Measurements from ENCODE around the gene PITX2.

DNA sequence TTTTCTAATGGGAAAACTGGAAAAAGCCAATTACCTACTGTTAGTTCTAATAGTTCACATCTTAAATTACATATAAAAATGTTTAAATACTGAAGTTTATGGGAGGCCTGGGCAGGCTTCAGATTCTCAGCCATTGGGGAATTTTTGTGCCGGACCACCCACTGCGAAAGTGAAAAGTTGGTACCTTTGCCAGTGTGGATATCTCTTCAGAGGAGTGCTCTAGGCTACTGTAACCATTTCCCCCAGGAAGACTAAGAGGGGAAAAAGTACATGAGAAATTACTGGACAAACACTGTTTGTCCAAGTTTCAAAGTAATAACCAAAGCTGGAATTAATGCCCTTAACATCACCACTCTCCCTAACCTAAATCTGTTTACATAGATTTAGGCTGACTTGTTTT is 20.8 kb downstream of the PITX2 start:
- TF ChIP-seq YY1 (IDR thresholded peaks at IDR 0.05; ENCODE audit: insufficient read depth, insufficient read length) = no peak
- TF ChIP-seq SUZ12 (IDR thresholded peaks at IDR 0.05; ENCODE audit: extremely low read depth, insufficient read depth, insufficient read length) = no peak
- TF ChIP-seq ZNF274 (IDR thresholded peaks at IDR 0.05; ENCODE audit: low read depth, low read length) = no peak

Data from NT2/D1 (cell line).